NT2/D1 (cell line): Measurements from ENCODE around the gene RPTOR.

ENCODE experiments used
- DNase-seq: peaks from one replicate; pipeline ENCODE4 v3.0.0-alpha.2; 2011; ENCODE audit warnings: low read depth, low spot score
- H3K27me3 ChIP-seq: 2 replicates; pipeline ENCODE4 v1.6.0; 2011; ENCODE audit warnings: mild to moderate bottlenecking; ENCODE audit not compliant: insufficient read length, insufficient read depth
- H3K36me3 ChIP-seq: 2 replicates; pipeline ENCODE4 v1.6.1; 2011; ENCODE audit warnings: mild to moderate bottlenecking, low read length, mixed read lengths; ENCODE audit not compliant: insufficient read depth, insufficient read length
- H3K4me1 ChIP-seq: 2 replicates; pipeline ENCODE4 v1.5.1; 2011; ENCODE audit not compliant: insufficient read depth, insufficient read length
- H3K4me3 ChIP-seq: 2 replicates; pipeline ENCODE4 v1.5.1; 2011; ENCODE audit warnings: low read depth; ENCODE audit not compliant: insufficient read length
- H3K9ac ChIP-seq: 2 replicates; pipeline ENCODE4 v1.6.0; 2011; ENCODE audit warnings: low read depth; ENCODE audit not compliant: insufficient read length
- H3K9me3 ChIP-seq: 2 replicates; pipeline ENCODE4 v1.5.1; 2011; ENCODE audit warnings: mild to moderate bottlenecking, low read length; ENCODE audit not compliant: insufficient read depth
- SUZ12 ChIP-seq: IDR thresholded peaks from 2 replicates; pipeline ENCODE4 v1.6.1; 2011; ENCODE audit not compliant: insufficient read length, insufficient read depth; ENCODE audit errors: extremely low read depth
- YY1 ChIP-seq: IDR thresholded peaks from 2 replicates; pipeline ENCODE4 v1.6.1; 2011; ENCODE audit not compliant: insufficient read length, insufficient read depth
- ZNF274 ChIP-seq: IDR thresholded peaks from 2 replicates; pipeline ENCODE4 v1.6.1; 2011; ENCODE audit warnings: mild to moderate bottlenecking, low read depth, low read length

The RPTOR gene

GRCh38 chr17:80765241-80765961 is 220.8 kb downstream of the RPTOR start:
- no peak for DNase-seq
- no peak for TF ChIP-seq ZNF274
- TF ChIP-seq YY1 = no peak
- TF ChIP-seq SUZ12 = no peak
- Histone ChIP-seq H3K27me3 (no peaks in the 10 kb centered on the region), H3K36me3 (peaks cover 13% of the 10 kb centered on the region), H3K4me1 (no peaks in the 10 kb centered on the region), H3K9me3 (no peaks in the 10 kb centered on the region), H3K4me3 (no peak overlapping the region), H3K9ac (no peak overlapping the region)

- Histone ChIP-seq H3K9me3 (no peaks in the 10 kb centered on the region), H3K36me3 (peaks cover 23% of the 10 kb centered on the region), H3K4me1 (no peaks in the 10 kb centered on the region), H3K4me3 (no peak overlapping the region), H3K9ac (no peak overlapping the region), H3K27me3 (no peaks in the 10 kb centered on the region)
- DNase-seq = no peak
- TF ChIP-seq SUZ12 = no peak
- no peak for TF ChIP-seq YY1
- TF ChIP-seq ZNF274 = no peak
Observed at GRCh38 chr17:80766290-80766855, 221.7 kb downstream of the RPTOR start.

- Histone ChIP-seq H3K9me3 (no peaks in the 10 kb centered on the region), H3K27me3 (no peaks in the 10 kb centered on the region), H3K36me3 (peaks cover 23% of the 10 kb centered on the region), H3K9ac (no peak overlapping the region), H3K4me3 (no peak overlapping the region), H3K4me1 (peaks cover 5% of the 10 kb centered on the region)
- no peak for TF ChIP-seq YY1
- TF ChIP-seq SUZ12 = no peak
- no peak for DNase-seq
Observed at GRCh38 chr17:80768389-80768788, 223.8 kb downstream of the RPTOR start.

GRCh38 chr17:80768936-80769335 is 224.3 kb downstream of the RPTOR start:
- DNase-seq = no peak
- TF ChIP-seq SUZ12 = no peak
- no peak for TF ChIP-seq ZNF274
- TF ChIP-seq YY1 = no peak
- Histone ChIP-seq H3K27me3 (no peaks in the 10 kb centered on the region), H3K4me1 (peaks cover 8% of the 10 kb centered on the region), H3K9ac (no peak overlapping the region), H3K4me3 (no peak overlapping the region), H3K9me3 (no peaks in the 10 kb centered on the region), H3K36me3 (peaks cover 23% of the 10 kb centered on the region)

GRCh38 chr17:80769516-80769915 is 224.9 kb downstream of the RPTOR start:
- peaks cover 8% of the 10 kb centered on the region for H3K4me1 ChIP-seq

GRCh38 chr17:80769936-80770625 is 225.4 kb downstream of the RPTOR start:
- no peak for TF ChIP-seq YY1
- TF ChIP-seq SUZ12 = no peak
- TF ChIP-seq ZNF274 = no peak
- Histone ChIP-seq H3K9me3 (no peaks in the 10 kb centered on the region), H3K9ac (no peak overlapping the region), H3K36me3 (peaks cover 30% of the 10 kb centered on the region), H3K4me1 (peaks cover 8% of the 10 kb centered on the region), H3K4me3 (no peak overlapping the region), H3K27me3 (no peaks in the 10 kb centered on the region)
- no peak for DNase-seq

More at GRCh38 chr17:80769516-80769915, 224.9 kb downstream of the RPTOR start:
- TF ChIP-seq ZNF274 = no peak
- TF ChIP-seq YY1 = no peak
- no peak for TF ChIP-seq SUZ12
- DNase-seq = no peak
- H3K27me3 ChIP-seq = no peaks in the 10 kb centered on the region
- H3K9ac ChIP-seq = no peak overlapping the region
- H3K4me3 ChIP-seq = no peak overlapping the region
- no peaks in the 10 kb centered on the region for H3K9me3 ChIP-seq
- H3K36me3 ChIP-seq = peaks cover 28% of the 10 kb centered on the region

GRCh38 chr17:80770881-80771611 is 226.4 kb downstream of the RPTOR start:
- H3K27me3 ChIP-seq = no peaks in the 10 kb centered on the region
- peaks cover 30% of the 10 kb centered on the region for H3K36me3 ChIP-seq
- no peak for DNase-seq
- TF ChIP-seq SUZ12 (no peak), ZNF274 (no peak), YY1 (no peak)
- H3K9ac ChIP-seq = no peak overlapping the region
- H3K9me3 ChIP-seq = no peaks in the 10 kb centered on the region
- no peak overlapping the region for H3K4me3 ChIP-seq
- peaks cover 8% of the 10 kb centered on the region for H3K4me1 ChIP-seq
